HepG2 (cell line): ENCODE results near the gene RNF222. TPM values are rescaled to one million over a fixed set of nuclear protein-coding genes. Genes with fewer than 3 reads are reported as not detected.

Source experiments
- ATF7 ChIP-seq, 2 experiments: fragments of 450-650 bp in 1 of 2; sonication (generic) in 1 of 2; formaldehyde crosslinking in 1 of 2; IDR thresholded peaks; 2 replicates each; pipeline versions ENCODE4 v1.4.0 to v1.6.1; 2016 to 2020; ENCODE audit warnings: antibody characterized with exemption in 1 of 2, mild to moderate bottlenecking in 1 of 2, missing genetic modification reagents in 1 of 2
- CHCHD3 ChIP-seq: sonication (generic); formaldehyde crosslinking; IDR thresholded peaks from 2 replicates; pipeline ENCODE4 v1.8.0; 2022; ENCODE audit warnings: mild to moderate bottlenecking, missing genetic modification reagents, moderate library complexity
- GATAD2A ChIP-seq: IDR thresholded peaks from 2 replicates; pipeline ENCODE4 v1.6.1; 2016
- HIVEP1 ChIP-seq: sonication (generic); formaldehyde crosslinking; IDR thresholded peaks from 2 replicates; pipeline ENCODE4 v1.4.0; 2020; ENCODE audit warnings: mild to moderate bottlenecking, missing genetic modification reagents
- ISX ChIP-seq: sonication (generic); formaldehyde crosslinking; conservative IDR thresholded peaks from 2 replicates; pipeline ENCODE4 v1.5.0; 2020; ENCODE audit warnings: missing genetic modification reagents
- MTF2 ChIP-seq: sonication (generic); formaldehyde crosslinking; IDR thresholded peaks from 2 replicates; pipeline ENCODE4 v1.5.0; 2020; ENCODE audit warnings: missing genetic modification reagents, borderline replicate concordance
- PRDM15 ChIP-seq: sonication (generic); formaldehyde crosslinking; IDR thresholded peaks from 2 replicates; pipeline ENCODE4 v1.4.0; 2020; ENCODE audit warnings: missing genetic modification reagents
- SETDB1 ChIP-seq: sonication (generic); formaldehyde crosslinking; IDR thresholded peaks from 2 replicates; pipeline ENCODE4 v1.5.1; 2020; ENCODE audit warnings: missing genetic modification reagents, mild to moderate bottlenecking, borderline replicate concordance
- SOX13 ChIP-seq, 3 experiments: fragments of 450-650 bp in 1 of 3; sonication (generic) in 1 of 3; formaldehyde crosslinking in 1 of 3; IDR thresholded peaks in 2 of 3; conservative IDR thresholded peaks in 1 of 3; 2 replicates each; pipeline versions ENCODE4 v1.5.0 to v1.6.1; 2016 to 2020; ENCODE audit warnings: antibody characterized with exemption in 1 of 3, mild to moderate bottlenecking in 1 of 3, missing compliant biosample characterization in 1 of 3, missing genetic modification reagents in 1 of 3, moderate library complexity in 1 of 3
- SRSF9 ChIP-seq: fragments of 200-400 bp; formaldehyde crosslinking; IDR thresholded peaks from 2 replicates; pipeline ENCODE4 v1.6.1; 2018; ENCODE audit warnings: borderline replicate concordance, mild to moderate bottlenecking, low read depth, low read length; ENCODE audit not compliant: insufficient read depth, poor library complexity, severe bottlenecking
- ZHX1 ChIP-seq: sonication (generic); formaldehyde crosslinking; IDR thresholded peaks from 2 replicates; pipeline ENCODE4 v1.8.1; 2022; ENCODE audit warnings: low read depth, mild to moderate bottlenecking, missing genetic modification reagents
- ZNF207 ChIP-seq: fragments of 450-650 bp; IDR thresholded peaks from 2 replicates; pipeline ENCODE4 v1.6.1; 2016; ENCODE audit warnings: antibody characterized with exemption, borderline replicate concordance
- ZNF3 ChIP-seq: IDR thresholded peaks from 2 replicates; pipeline ENCODE4 v1.7.0; 2017; ENCODE audit warnings: inconsistent platforms
- ZNF687 ChIP-seq: sonication (generic); formaldehyde crosslinking; IDR thresholded peaks from 2 replicates; pipeline ENCODE4 v1.5.1; 2020; ENCODE audit warnings: mild to moderate bottlenecking, missing genetic modification reagents, moderate library complexity
- ZNF784 ChIP-seq: sonication (generic); formaldehyde crosslinking; IDR thresholded peaks from 2 replicates; pipeline ENCODE4 v1.5.1; 2020; ENCODE audit warnings: missing genetic modification reagents, mild to moderate bottlenecking, borderline replicate concordance
- polyA plus RNA-seq, 8 experiments: library from polyadenylated mRNA; depleted of rRNA in 3 of 8; stranded (reverse) in 7 of 8; unstranded in 1 of 8; fragments of >200 nt; fragmentation: Illumina TruSeq in 4 of 8; extraction: Trizol in 4 of 8; gene quantifications; 2 replicates each; pipeline versions ENCODE4 v1.2.1 to v1.2.3, GENCODE V29; 2011 to 2016; ENCODE audit warnings: low read depth in 4 of 8, missing spikeins in 1 of 8, mixed read lengths in 1 of 8; ENCODE audit not compliant: insufficient read depth in 1 of 8
- total RNA-seq, 5 experiments: library from RNA; depleted of rRNA; stranded (reverse); fragments of >200 nt; fragmentation: Illumina TruSeq; extraction: Trizol; gene quantifications; 2 replicates each; pipeline ENCODE4 v1.2.3, GENCODE V29; 2016; ENCODE audit warnings: low read depth in 1 of 5

Gene RNF222
- total and polyA plus RNA-seq, 2 of the 13 experiments (the other 11 are each of a cell fraction or from before 2014, with no cell fraction given): not detected

GRCh38 chr17:8420041-8420934 is 22.7 kb upstream of the RNF222 start (continued):
- TF ChIP-seq HIVEP1 (CRISPR knock-in tag) (no peak), PRDM15 (CRISPR knock-in tag) (no peak), MTF2 (CRISPR knock-in tag) (no peak), SRSF9 (no peak), CHCHD3 (CRISPR knock-in tag) (no peak), ZNF3 (CRISPR knock-in tag) (peak; percentile 43; the same call in 1 of the 2 replicates), ATF7 (IDR thresholded peaks at IDR 0.05) (peak; percentile 89), ATF7 (CRISPR knock-in tag; IDR thresholded peaks at IDR 0.05) (peak; percentile 97), ZHX1 (no peak), ZNF784 (CRISPR knock-in tag) (peak; percentile 51; the same call in 1 of the 2 replicates), ZNF207 (no peak), ISX (CRISPR knock-in tag) (no peak), SOX13 (IDR thresholded peaks at IDR 0.05) (peak; percentile 69), SOX13 (CRISPR knock-in tag; conservative IDR thresholded peaks at IDR 0.05 in 1 of 2, IDR thresholded peaks at IDR 0.05 in 1 of 2) (peak in 1 of 2 experiments; percentile 96; a peak in 2 of 4 replicates), SETDB1 (CRISPR knock-in tag) (no peak), GATAD2A (CRISPR knock-in tag) (peak; percentile 96), ZNF687 (no peak)
